ENCODE results near the gene DCUN1D1.

GRCh38 chr3:182979674-182980191, 605 bp downstream of the DCUN1D1 start:
- TF ChIP-seq POLR2A (IDR thresholded peaks at IDR 0.05): no peak
- no peak for TF ChIP-seq CTCF (IDR thresholded peaks at IDR 0.05)

Measured in lower leg skin (tissue), 3 donors.